Measurements from ENCODE around the gene AGAP5.

DNA sequence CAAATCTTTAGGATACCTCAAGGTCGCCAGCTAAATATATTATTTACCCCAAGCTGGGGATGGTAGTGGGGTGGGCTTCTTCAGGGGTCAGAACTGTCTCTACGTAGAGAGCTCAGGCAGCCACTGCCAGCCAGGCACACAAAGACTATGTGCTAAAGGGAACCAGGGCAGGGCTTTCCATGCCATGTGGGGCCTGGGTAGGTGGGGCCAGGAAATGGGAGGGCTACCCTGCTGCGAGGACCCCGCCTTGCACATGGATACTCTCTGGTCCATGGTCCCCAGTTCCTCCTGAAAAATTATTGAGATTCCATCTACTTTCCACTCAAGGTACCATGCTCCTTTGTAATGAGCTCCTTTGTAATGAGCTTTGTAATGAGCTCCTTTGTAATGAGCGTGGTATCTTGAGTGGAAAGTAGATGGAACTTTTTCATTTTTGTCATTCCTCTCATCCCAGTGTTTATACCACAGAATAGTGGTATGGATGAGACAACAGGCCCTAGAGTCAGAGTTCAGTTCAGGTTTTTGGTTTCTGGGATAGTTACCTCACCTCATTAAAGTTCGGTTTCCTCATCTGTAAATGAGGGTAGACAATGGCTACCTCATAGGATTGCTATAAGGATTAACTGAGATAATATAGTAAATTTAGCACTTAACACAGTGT lies 47.9 kb downstream of the AGAP5 start:
- TF ChIP-seq POLR2A (conservative IDR thresholded peaks at IDR 0.05) (no peak), ZNF57 (CRISPR knock-in tag; IDR thresholded peaks at IDR 0.05) (no peak), CTCF (IDR thresholded peaks at IDR 0.05 in 2 of 3, conservative IDR thresholded peaks at IDR 0.05 in 1 of 3; ENCODE audit: insufficient read depth in 2 of 3, low read depth in 1 of 3, low read length in 3 of 3) (no peak), YY1 (IDR thresholded peaks at IDR 0.05; ENCODE audit: borderline replicate concordance in 1 of 3, control insufficient read depth in 1 of 3, extremely low read depth in 1 of 3, insufficient read depth in 3 of 3, insufficient read length in 1 of 3, insufficient replicate concordance in 2 of 3, low read depth in 1 of 3, low read length in 2 of 3) (no peak), ZSCAN32 (CRISPR knock-in tag; IDR thresholded peaks at IDR 0.05) (no peak)
- TF ChIP-seq, protein P1, sequence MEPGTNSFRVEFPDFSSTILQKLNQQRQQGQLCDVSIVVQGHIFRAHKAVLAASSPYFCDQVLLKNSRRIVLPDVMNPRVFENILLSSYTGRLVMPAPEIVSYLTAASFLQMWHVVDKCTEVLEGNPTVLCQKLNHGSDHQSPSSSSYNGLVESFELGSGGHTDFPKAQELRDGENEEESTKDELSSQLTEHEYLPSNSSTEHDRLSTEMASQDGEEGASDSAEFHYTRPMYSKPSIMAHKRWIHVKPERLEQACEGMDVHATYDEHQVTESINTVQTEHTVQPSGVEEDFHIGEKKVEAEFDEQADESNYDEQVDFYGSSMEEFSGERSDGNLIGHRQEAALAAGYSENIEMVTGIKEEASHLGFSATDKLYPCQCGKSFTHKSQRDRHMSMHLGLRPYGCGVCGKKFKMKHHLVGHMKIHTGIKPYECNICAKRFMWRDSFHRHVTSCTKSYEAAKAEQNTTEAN (CRISPR knock-in tag; IDR thresholded peaks at IDR 0.05): no peak
- TF ChIP-seq, protein P2, sequence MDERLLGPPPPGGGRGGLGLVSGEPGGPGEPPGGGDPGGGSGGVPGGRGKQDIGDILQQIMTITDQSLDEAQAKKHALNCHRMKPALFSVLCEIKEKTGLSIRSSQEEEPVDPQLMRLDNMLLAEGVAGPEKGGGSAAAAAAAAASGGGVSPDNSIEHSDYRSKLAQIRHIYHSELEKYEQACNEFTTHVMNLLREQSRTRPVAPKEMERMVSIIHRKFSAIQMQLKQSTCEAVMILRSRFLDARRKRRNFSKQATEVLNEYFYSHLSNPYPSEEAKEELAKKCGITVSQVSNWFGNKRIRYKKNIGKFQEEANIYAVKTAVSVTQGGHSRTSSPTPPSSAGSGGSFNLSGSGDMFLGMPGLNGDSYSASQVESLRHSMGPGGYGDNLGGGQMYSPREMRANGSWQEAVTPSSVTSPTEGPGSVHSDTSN (CRISPR knock-in tag; IDR thresholded peaks at IDR 0.05; ENCODE audit: low read depth): no peak
- TF ChIP-seq, protein P2 (tag; conservative IDR thresholded peaks at IDR 0.05; ENCODE audit: low read depth): no peak
